ENCODE measurements around the gene USP15. TPM values are rescaled to one million over a fixed set of nuclear protein-coding genes. Genes with fewer than 3 reads are reported as not detected.

USP15 gene
- 98.7 TPM for total RNA-seq (ENCODE audit: insufficient read depth, low replicate concordance)

- DNase-seq (ENCODE audit: low spot score), result peak; percentile 97
Observed at GRCh38 chr12:62259993-62260732, at the start of gene USP15. USP15 (plus strand) TSS chr12:62260404; CDS start chr12:62260415, 11 bp downstream.

GRCh38 chr12:62210422-62210821, 49.8 kb upstream of the USP15 start:
- peak; percentile 9 for DNase-seq (ENCODE audit: low spot score)

- DNase-seq (ENCODE audit: low spot score), result no peak
Observed at GRCh38 chr12:62211510-62211909, 48.7 kb upstream of the USP15 start.

- no peak for DNase-seq (ENCODE audit: low spot score)
Observed at GRCh38 chr12:62214846-62215245, 45.4 kb upstream of the USP15 start.

GRCh38 chr12:62215506-62215905, 44.7 kb upstream of the USP15 start:
- peak; percentile 44 for DNase-seq (ENCODE audit: low spot score)

GRCh38 chr12:62217466-62218194, 42.6 kb upstream of the USP15 start:
- DNase-seq (ENCODE audit: low spot score), result no peak

- no peak for DNase-seq (ENCODE audit: low spot score)
Observed at GRCh38 chr12:62221107-62221506, 39.1 kb upstream of the USP15 start.

- no peak for DNase-seq (ENCODE audit: low spot score)
Observed at GRCh38 chr12:62224601-62225000, 35.6 kb upstream of the USP15 start.

GRCh38 chr12:62227091-62227490, 33.1 kb upstream of the USP15 start:
- DNase-seq (ENCODE audit: low spot score), result no peak

GRCh38 chr12:62230652-62231051, 29.6 kb upstream of the USP15 start:
- DNase-seq (ENCODE audit: low spot score), result no peak

GRCh38 chr12:62232143-62232729, 28.0 kb upstream of the USP15 start:
- DNase-seq (ENCODE audit: low spot score), result no peak

- no peak for DNase-seq (ENCODE audit: low spot score)
Observed at GRCh38 chr12:62233805-62234204, 26.4 kb upstream of the USP15 start.

GRCh38 chr12:62239571-62239970, 20.6 kb upstream of the USP15 start:
- no peak for DNase-seq (ENCODE audit: low spot score)

- peak; percentile 13 for DNase-seq (ENCODE audit: low spot score)
Observed at GRCh38 chr12:62247281-62248045, 12.7 kb upstream of the USP15 start.

GRCh38 chr12:62248873-62249272, 11.3 kb upstream of the USP15 start:
- DNase-seq (ENCODE audit: low spot score), result no peak

GRCh38 chr12:62249419-62249818, 10.8 kb upstream of the USP15 start:
- no peak for DNase-seq (ENCODE audit: low spot score)

- DNase-seq (ENCODE audit: low spot score), result peak; percentile 86
Observed at GRCh38 chr12:62250671-62251608, 9.3 kb upstream of the USP15 start.

GRCh38 chr12:62251609-62251958, 8.6 kb upstream of the USP15 start:
- no peak for DNase-seq (ENCODE audit: low spot score)

GRCh38 chr12:62252576-62252975, 7.6 kb upstream of the USP15 start:
- DNase-seq (ENCODE audit: low spot score), result no peak

- DNase-seq (ENCODE audit: low spot score), result no peak
Observed at GRCh38 chr12:62254967-62255366, 5.2 kb upstream of the USP15 start.

All from umbilical cord (tissue), 2 donors.